HUDEP-2 (cell line): ENCODE results near the gene CHI3L1.

ENCODE experiments used
- DNase-seq, 76 experiments: peaks; one replicate each; lab custom pipeline; 2025; ENCODE audit not compliant: unreplicated experiment in 76 of 76; lab: John Stamatoyannopoulos, UW

The CHI3L1 gene

GRCh38 chr1:203207751-203208150 is 21.2 kb upstream of the CHI3L1 start:
- DNase-seq = no peak

GRCh38 chr1:203206129-203206687 is 19.7 kb upstream of the CHI3L1 start:
- no peak for DNase-seq

GRCh38 chr1:203204756-203205155 is 18.3 kb upstream of the CHI3L1 start:
- no peak for DNase-seq

GRCh38 chr1:203202431-203203245 is 16.1 kb upstream of the CHI3L1 start:
- no peak for DNase-seq

DNA sequence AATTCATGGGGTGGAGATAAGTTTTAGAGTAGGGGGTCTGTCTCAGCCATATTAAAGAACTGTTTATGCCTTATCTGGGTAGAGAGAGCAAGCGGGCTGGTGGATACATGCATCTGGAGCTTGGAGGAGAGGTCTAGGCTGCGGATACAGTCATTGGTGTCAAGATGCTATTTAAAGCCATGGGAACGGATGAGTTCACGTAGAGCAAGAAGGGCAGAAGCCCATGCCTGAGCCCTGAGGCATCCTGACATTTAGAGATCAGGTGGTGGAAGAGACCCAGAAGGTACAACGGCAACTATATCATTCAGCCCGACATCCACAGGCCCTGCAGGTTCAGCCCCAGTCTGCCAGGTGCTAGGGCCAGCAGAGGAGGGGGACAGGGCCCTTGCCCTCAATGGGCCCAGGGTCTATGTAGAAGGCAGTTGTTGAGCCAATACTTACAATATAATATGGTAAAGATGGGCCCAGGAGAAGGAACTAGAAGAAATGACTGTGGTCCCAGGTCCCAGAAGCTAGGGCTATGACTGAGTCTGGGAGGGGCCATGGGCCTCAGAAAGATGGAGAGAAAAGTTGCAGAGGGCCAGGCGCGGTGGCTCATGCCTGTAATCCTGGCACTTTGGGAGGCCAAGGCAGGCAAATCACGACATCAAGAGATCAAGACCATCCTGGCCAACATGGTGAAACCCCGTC is 15.2 kb upstream of the CHI3L1 start:
- DNase-seq = no peak

DNA sequence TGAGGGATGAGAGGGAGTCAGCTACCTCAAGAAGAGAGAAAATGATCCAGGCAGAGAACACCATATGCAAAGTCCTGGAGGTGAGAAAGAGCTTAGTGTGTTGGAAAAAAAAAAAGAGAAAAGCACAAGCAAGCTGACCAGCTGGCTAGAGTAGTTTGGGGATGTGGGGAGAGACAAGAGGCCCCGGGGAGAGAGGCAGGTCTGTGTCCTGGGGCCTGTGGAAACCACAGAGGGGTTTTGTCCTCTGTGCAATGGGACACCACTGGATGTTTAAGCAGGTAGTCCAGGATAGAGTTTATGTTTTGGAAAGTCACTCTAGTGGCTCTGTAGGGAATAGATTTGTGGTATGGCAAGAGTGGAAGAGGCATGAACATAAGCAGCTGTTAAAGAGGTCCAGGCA is 14.4 kb upstream of the CHI3L1 start:
- DNase-seq = no peak

DNA sequence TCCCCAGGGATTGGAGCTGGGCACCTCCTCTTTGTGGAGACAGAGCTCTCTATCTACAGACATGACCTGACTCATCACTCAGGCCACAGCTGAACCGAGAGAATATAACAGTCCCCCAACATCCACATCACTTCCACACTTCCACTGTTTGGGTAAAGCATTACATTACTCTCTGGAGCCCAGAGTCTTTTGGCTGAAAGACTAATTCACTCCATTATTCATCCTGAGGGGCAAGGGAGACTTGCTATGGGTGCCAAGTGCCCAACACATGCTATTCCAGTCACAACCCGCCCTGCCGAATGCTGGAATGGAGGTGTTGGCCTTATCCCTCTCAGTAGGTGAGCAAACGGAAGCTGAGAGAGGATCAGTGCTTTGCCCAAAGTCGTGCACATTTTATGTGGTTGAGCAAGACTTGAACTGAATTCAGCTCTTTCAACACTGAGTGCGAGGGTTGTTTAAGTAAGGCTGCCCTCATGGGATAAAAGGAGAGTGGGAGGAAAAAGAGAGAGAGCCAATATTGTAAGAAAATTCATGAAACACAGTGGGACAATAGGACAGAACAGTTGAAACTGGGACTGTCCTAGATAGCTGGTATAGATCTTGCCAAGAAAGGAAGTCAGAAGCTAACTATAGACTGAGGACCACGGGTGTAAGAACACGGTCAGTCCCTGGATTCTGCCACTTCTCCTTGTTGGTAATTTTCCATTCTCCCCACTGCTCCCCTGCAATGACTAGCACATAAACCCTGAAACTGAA is 13.5 kb upstream of the CHI3L1 start:
- no peak for DNase-seq

DNA sequence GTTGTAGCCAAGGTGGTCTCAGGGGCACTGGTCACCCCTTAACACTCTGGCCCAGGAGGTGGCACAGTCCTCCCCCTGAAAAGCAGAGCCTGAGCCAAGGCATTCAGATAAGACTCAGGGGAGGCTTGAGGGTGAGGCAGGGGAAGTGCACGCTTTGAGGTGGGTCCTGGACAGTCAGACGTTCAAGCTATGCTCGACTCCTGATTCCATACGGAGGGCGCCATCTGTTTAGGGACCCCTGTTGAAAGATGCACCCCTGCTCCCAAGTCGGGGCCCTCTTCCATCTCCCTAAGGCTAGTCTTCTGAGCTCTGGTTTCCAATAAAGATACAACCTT is 12.9 kb upstream of the CHI3L1 start:
- DNase-seq = no peak

DNA sequence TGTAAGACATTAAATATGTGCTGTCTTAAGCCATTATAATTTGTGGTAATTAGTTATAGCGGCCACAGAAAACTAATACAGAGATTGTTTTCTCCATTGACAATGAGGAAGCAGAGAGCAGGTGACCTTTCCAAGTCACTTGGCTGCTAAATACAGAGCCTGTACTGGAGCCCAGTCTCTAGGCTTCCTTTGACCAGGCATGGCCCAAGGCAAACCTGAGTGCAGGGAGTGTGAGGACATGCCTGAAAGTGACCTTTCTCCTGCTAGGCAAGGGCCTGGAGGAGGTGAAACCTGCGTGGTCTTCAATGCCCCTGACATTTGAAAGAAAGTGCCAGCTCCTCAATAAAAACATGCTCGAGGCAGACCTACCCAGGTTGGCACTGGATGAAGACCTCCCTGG is 12.5 kb upstream of the CHI3L1 start:
- no peak for DNase-seq

DNA sequence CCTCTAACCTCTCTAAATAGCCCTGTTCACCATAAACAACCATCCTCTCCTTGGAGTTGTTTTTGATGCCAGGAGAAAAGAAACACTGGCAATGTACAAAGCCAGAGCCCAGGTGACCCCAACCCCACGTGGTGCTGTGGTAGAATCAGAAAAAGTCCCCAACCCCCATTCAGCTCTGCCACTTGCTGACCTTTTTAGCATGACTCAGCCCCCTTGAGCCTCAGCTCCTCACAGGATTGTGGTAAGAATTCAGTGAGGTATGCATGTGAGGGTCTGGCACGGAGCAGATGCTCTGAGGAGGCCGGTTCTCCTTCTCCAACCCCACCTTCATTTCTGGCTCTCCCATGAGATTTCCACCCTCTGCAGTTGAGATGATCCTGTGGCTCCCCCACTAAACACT is 11.1 kb upstream of the CHI3L1 start:
- DNase-seq = no peak

DNA sequence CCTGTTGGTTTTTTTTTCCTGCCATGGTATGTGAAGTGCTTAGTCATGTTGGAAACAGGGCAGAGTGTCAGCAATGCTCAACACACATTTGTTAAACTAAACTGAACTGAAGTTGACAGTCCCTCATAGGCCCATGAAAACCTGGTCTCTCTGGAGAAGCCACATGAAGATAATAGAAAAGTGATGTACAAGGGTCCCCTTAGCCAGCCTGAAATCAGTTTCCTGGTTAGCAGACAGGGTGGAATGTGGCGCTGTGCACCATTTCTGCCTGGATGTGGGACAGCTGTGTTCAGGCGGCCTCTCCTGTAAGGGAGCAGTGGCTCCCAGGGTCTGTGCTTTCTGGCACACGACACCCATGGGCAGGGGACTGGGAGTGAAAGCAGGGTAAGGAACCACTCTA is 9.9 kb upstream of the CHI3L1 start:
- DNase-seq = no peak

DNA sequence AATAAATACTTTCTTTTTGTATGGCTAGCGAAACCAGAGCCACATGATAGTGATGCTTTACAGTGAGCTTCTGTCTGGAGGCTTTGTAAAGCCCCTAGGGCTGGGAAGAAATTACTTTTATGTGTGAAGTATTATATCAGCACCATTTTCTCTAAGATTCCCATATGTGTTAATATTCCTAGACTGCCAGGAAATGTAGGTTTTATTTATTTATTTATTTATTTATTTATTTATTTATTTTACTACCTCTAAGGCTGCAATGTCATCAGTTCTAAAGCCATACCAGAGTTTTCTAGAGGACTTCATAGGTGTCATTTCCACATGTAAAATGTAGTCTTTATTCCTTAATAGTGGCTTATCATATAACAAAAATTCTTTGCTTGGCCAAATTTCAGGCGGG is 4.4 kb upstream of the CHI3L1 start:
- no peak for DNase-seq

DNA sequence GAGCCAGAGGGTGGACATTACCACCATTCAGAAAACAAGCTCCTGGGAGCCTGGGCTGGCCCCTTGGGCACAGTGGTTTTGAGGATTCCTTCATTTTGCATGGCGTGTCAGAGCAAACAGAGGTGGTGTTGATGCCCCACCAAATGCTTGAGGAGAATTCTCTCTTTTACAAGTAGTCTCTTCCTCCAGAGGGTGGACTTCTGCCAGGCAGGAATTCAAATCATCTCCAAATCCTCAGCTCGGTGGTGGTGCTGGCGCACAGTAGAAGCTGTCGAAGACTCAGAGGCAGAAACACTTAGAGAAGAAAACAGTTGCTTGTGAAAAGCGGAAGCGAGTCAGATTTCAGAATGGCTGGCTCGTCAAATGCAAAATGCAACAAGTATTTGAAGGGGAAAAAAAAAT is 3.4 kb upstream of the CHI3L1 start:
- no peak for DNase-seq

DNA sequence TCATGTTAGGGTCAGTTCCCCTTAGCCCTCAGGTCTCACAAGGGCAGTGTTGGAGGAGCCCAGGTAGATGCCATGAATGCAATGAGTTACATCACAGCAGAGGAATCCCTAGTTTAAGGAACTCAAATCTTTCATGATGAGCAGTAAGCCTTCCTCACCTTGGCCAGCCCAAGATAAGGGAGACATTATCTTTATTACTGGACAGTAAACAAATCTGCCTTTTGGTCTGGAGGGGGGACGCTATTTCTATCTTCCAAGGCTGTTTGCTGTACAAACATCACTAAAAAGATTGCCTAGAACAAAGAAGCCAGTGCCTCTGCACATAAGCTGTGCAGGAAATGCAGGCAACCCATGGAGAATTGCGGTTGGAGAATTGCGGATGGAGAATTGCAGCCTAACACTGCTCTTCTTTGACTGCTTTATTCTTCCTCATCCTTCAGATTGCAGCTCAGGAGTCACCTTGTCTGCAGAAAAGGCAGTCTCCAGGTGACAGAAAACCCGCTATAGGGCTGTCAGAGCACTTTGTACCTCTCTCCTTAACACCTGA is 2.3 kb upstream of the CHI3L1 start:
- no peak for DNase-seq

DNA sequence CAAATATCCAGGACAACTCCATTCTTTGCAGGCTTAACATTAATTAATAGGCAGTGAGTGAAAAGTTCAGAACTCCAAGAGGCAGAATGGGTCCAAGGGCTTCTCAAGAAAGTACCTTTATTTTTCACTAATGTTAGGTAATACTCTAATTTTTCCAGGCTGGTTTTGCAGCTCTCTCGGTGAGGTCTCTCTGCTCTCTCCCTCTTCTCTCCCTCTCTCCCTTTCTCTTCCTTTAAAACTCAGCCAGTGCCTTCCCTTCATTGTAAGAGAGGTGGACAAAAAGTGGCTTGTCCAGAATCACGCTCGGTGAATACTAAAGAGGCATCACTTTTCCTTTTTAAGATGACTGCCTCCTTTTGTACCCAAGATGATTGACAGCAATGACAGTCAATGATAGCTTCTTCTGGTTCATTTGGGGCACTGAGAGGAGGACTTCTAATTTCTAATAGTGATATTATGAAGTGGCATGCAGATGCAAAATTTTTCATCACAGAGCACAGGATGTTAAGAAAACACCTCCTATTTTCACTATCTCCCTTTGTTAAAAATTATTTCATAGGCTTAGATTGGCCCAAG is 1.3 kb upstream of the CHI3L1 start:
- DNase-seq = no peak

DNA sequence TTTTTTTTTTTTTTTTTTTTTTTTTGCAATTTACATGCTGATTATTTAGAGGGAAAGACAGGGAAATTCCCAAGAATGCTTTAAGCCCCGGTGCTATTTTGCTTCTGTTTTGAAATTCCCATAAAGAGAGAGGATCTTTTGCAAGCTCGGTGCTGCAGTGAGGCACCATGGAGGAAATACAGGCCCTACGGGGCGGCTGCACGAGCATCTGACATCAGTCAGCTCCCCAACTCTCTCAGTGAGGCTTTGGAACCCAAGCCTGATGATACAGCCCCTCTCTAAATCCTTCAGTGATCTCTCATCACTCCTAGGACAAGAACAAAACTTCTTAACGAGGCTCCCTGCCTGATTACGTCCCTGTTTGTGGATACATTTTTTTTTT is 791 bp upstream of the CHI3L1 start:
- DNase-seq = no peak

DNA sequence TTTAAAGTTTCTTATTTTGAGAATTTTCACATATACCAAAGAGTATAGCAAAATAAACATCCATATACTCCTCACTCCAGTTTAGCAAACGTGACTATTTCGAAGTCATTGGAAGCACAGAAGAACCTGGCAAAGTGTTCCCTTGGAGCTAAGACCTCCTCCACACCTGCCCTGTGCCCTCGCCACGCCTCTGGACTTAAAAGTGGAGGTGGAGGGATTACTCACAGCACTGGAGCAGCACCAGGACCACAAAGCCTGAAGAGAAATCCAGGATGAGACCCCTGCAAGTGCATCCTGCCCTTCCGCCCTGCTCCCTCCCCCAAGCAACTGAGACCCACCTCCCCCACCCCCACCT is 436 bp downstream of the CHI3L1 start:
- no peak for DNase-seq

- no peak for DNase-seq
These were observed 919 bp downstream of the CHI3L1 start for GRCh38 chr1:203185585-203185984.

DNA sequence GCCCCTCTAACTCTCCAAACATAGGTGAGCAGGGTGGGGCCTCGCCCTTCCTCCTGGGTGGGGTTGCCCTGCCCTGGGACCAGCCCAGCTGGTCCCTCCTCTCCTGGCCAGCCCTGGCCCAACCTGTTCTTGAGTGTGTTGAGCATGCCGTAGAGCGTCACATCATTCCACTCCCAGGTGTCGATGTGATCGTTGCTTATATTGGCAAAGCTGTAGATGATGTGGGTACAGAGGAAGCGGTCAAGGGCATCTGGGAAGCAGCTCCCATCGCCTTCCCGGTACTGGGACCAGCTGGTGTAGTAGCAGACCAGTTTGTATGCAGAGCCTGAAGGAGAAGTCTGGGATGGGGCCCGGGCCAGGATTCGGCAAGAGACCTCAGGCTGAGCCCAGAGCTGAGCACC is 1.4 kb downstream of the CHI3L1 start:
- no peak for DNase-seq

GRCh38 chr1:203184467-203184866 is 2.0 kb downstream of the CHI3L1 start:
- no peak for DNase-seq

- no peak for DNase-seq
These were observed 2.7 kb downstream of the CHI3L1 start for GRCh38 chr1:203183828-203184227.
